GM15510 (cell line): ENCODE measurements around the gene RDH12.

Source experiments
- POLR2A ChIP-seq: IDR thresholded peaks from 3 replicates; pipeline ENCODE4 v1.6.1; 2011; ENCODE audit warnings: borderline replicate concordance; ENCODE audit not compliant: insufficient read length; ENCODE audit errors: extremely low read depth

The RDH12 gene

DNA sequence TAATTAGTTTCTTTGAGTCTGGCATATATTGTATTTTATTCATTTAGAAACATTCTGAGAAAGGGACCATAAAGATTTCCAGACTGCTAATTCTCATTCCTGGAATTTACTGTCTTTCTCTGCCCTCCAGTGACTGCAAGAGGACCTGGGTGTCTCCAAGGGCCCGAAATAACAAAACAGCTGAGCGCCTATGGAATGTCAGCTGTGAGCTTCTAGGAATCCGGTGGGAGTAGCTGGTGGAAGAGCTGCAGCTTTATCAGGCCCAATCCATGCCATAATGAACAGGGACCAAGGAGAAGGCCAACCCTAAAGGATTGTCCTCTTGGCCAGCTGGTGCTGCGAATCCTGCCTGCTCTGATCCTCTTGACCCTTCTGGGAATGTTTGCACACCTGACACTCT is 31.9 kb downstream of the RDH12 start:
- TF ChIP-seq POLR2A: no peak

GRCh38 chr14:67734675-67735074 is 33.0 kb downstream of the RDH12 start:
- TF ChIP-seq POLR2A: no peak

DNA sequence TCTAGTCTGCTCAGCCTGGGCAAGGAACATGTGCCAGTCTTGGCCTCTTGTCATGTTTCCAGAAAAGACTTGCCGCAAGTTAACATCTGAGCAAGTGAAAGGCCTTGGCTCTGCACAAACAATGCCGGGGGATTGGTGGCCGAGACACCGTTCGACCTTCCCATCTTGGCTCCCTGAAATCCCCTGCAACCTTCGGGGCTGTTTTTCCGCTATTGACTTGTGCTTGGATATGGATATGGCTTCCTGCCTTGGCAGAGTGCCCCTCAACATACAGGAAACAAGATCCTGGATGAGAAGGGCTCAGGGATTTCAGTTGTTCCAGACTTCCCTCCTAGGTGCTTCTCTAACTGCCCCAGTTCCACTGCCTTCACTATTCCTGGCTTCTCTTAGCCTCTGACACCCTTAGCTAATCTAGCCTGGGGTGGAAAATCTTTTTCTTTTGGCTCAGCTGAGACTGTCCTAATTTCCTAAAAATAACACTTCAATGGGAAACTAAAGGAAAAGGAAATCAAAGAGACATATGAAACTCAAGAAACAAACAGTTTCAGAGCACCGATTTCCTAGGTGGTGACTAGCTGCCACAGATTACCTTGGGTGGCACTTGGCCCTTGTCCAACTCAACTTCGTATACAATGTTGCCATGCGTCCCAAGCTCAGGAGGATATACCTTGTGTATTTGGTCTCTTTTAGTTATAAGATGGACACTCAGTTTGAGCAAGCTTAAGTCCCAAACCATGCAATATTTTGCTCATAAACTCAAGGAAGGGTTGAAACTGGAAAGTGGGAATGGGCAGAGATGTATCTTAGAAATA is 33.9 kb downstream of the RDH12 start:
- TF ChIP-seq POLR2A: no peak

- TF ChIP-seq POLR2A: no peak
These were observed 35.1 kb downstream of the RDH12 start for GRCh38 chr14:67736771-67737170.

DNA sequence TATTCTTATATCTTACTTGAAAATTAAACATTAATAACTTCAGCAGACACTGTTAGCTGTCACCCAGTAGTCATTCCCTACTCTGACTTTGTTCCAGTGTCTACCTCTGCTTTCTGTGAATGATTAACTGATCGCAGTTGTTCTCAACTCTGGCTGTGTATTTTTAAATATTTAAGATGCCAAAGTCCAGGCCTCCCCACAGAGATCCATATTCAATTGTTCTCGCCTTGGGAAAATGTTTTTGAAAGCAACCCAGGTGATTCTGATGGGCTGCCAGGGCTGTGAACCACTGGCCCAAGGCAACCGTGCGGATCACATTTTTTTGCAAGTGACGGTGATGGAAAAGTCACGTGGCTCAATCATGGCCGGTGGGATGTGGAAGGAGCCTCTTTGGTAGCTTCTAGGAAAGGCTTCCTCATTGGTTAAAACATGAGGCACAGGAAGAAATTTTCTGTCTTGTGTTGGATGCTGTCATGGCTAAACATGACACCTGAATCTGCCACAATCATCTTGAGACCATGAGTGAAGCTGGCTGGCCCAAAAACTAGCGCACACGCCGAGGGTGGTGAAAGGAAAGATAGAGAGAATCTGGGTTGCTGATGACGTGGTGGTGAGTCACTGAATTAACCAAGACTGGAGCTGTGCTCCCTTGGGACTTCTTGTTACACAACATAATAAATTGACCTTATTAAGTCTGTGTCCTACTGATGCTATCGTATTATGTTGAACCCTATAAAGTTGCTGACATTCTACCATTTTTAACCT is 37.2 kb downstream of the RDH12 start:
- TF ChIP-seq POLR2A: no peak

DNA sequence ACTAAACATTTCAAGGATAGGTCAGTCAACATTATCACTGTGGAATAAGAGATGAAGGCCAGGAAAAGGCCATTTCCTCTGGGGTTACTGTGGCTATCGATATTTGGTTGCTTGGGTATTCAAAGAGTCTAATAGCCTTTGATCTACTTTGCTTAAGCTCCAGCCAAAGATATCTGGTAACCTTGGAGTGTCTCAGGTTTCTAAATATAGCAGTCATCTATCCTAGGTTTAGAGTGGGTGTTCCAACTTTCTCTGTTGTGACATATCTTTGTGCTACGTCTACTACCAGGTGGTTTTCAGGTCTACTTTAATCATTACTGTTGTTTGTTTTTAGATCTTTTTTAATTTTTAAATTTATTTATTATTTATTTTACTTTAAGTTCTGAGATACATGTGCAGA is 42.4 kb downstream of the RDH12 start:
- no peak for TF ChIP-seq POLR2A

GRCh38 chr14:67746927-67747326 is 45.2 kb downstream of the RDH12 start:
- no peak for TF ChIP-seq POLR2A

DNA sequence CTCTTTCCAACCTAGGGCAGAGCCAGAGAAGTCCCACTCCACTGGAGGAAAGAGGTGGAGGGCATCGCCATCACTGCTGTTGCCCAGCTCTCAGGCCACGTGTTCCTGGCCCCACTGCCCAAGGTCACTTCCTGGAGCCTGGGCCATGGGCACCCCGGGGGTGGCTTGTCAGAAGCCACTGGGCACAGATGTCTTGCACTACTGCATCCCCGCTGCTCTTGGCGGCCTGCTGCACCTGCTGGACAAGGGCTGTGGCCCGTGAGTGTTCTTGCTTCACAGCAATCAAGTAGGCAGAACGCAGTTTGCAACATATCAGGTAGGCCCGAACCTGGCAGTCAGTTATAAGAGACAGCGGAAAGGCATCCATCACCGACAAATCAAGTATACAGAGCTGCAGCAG is 46.6 kb downstream of the RDH12 start:
- no peak for TF ChIP-seq POLR2A

GRCh38 chr14:67749341-67750084 is 47.8 kb downstream of the RDH12 start:
- no peak for TF ChIP-seq POLR2A

- TF ChIP-seq POLR2A: no peak
These were observed 54.8 kb downstream of the RDH12 start for GRCh38 chr14:67756496-67756895.

DNA sequence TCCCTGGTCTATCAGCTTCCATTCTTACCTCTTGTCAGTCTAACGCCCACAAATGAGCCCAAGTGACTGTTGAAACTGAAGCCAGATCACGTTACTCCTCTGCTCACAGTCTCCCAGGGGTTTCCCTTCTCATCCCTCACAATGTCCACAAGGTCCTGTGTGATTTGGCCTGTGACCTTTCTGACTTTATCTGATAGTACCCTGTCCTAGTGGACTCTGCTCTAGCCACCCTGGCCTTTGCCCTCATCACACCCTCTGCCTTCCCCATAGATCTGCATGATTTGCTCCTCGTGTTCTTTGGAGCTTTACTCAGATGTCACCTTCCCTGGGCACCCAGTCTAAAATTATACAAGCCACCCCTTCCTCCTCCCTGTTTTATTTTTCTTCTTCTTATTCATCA is 55.5 kb downstream of the RDH12 start:
- TF ChIP-seq POLR2A: no peak

GRCh38 chr14:67759916-67760315 is 58.2 kb downstream of the RDH12 start:
- TF ChIP-seq POLR2A: no peak

- TF ChIP-seq POLR2A: no peak
These were observed 60.4 kb downstream of the RDH12 start for GRCh38 chr14:67762051-67762450.

- no peak for TF ChIP-seq POLR2A
These were observed 61.6 kb downstream of the RDH12 start for GRCh38 chr14:67763158-67763822.

DNA sequence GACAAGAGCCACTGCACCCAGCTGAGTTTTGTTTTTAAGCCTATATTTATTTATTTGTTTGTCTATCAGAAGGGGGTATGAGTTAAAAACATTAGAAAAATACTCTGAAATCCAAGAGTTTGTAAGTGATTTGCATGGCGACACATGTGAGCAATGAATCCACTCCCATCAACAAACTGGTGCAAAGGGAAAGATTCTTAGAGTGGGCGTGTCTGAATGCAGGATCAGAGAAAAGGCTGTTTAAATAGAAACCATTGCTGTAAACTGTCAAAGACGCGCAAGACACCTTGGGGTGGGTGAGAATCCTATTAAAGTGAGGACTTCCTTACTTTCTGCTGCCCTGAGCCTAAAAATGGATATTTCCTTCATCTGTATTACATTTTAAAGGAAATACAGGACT is 62.8 kb downstream of the RDH12 start:
- no peak for TF ChIP-seq POLR2A
